WERI-Rb-1 (cell line): ENCODE data around the gene DIAPH3.

ENCODE experiments used
- DNase-seq: peaks from one replicate; pipeline ENCODE4 v3.0.0-alpha.2; 2020
- H3K27ac ChIP-seq: fragments of 250-450 bp; sonication (Bioruptor Pico); 2 replicates; pipeline ENCODE4 v1.5.1; 2020; ENCODE audit warnings: mild to moderate bottlenecking, moderate library complexity
- H3K27me3 ChIP-seq: fragments of 250-450 bp; sonication (Bioruptor Pico); 2 replicates; pipeline ENCODE4 v1.5.1; 2021; ENCODE audit warnings: mild to moderate bottlenecking, low read depth, moderate library complexity; ENCODE audit not compliant: insufficient read depth, severe bottlenecking
- H3K36me3 ChIP-seq: fragments of 250-450 bp; sonication (Bioruptor Pico); 2 replicates; pipeline ENCODE4 v1.5.1; 2020; ENCODE audit warnings: mild to moderate bottlenecking, moderate library complexity
- H3K4me3 ChIP-seq: 2 replicates; pipeline ENCODE4 v1.5.1; 2011; ENCODE audit warnings: low read depth, mild to moderate bottlenecking, control low read depth, low read length
- H3K9me3 ChIP-seq: fragments of 250-450 bp; sonication (Bioruptor Pico); 2 replicates; pipeline ENCODE4 v1.5.1; 2021; ENCODE audit warnings: mild to moderate bottlenecking, moderate library complexity; ENCODE audit not compliant: severe bottlenecking
- TF ChIP-seq, protein P1 (sequence below): IDR thresholded peaks from 2 replicates; pipeline ENCODE4 v1.5.1; 2011; ENCODE audit warnings: low read depth, mild to moderate bottlenecking, control low read depth, inconsistent platforms, low read length

Gene DIAPH3

GRCh38 chr13:59689057-59689456 is 474.7 kb downstream of the DIAPH3 start:
- TF ChIP-seq, protein P1, sequence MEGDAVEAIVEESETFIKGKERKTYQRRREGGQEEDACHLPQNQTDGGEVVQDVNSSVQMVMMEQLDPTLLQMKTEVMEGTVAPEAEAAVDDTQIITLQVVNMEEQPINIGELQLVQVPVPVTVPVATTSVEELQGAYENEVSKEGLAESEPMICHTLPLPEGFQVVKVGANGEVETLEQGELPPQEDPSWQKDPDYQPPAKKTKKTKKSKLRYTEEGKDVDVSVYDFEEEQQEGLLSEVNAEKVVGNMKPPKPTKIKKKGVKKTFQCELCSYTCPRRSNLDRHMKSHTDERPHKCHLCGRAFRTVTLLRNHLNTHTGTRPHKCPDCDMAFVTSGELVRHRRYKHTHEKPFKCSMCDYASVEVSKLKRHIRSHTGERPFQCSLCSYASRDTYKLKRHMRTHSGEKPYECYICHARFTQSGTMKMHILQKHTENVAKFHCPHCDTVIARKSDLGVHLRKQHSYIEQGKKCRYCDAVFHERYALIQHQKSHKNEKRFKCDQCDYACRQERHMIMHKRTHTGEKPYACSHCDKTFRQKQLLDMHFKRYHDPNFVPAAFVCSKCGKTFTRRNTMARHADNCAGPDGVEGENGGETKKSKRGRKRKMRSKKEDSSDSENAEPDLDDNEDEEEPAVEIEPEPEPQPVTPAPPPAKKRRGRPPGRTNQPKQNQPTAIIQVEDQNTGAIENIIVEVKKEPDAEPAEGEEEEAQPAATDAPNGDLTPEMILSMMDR = no peak
- Histone ChIP-seq H3K27ac (no peak overlapping the region), H3K36me3 (no peaks in the 10 kb centered on the region), H3K9me3 (no peaks in the 10 kb centered on the region), H3K4me3 (no peak overlapping the region), H3K27me3 (no peaks in the 10 kb centered on the region)
- DNase-seq = no peak

- Histone ChIP-seq H3K36me3 (no peaks in the 10 kb centered on the region), H3K27me3 (no peaks in the 10 kb centered on the region), H3K9me3 (no peaks in the 10 kb centered on the region), H3K4me3 (no peak overlapping the region), H3K27ac (no peak overlapping the region)
- TF ChIP-seq, protein P1 = no peak
- no peak for DNase-seq
Measured at GRCh38 chr13:59686798-59687394, 476.8 kb downstream of the DIAPH3 start.

GRCh38 chr13:59684105-59684504 is 479.6 kb downstream of the DIAPH3 start:
- no peaks in the 10 kb centered on the region for H3K27me3 ChIP-seq
- TF ChIP-seq, protein P1 = no peak
- no peak overlapping the region for H3K27ac ChIP-seq
- no peaks in the 10 kb centered on the region for H3K36me3 ChIP-seq
- DNase-seq = no peak
- no peaks in the 10 kb centered on the region for H3K9me3 ChIP-seq
- no peak overlapping the region for H3K4me3 ChIP-seq

- Histone ChIP-seq H3K36me3 (no peaks in the 10 kb centered on the region), H3K27me3 (no peaks in the 10 kb centered on the region), H3K27ac (no peak overlapping the region), H3K9me3 (no peaks in the 10 kb centered on the region), H3K4me3 (no peak overlapping the region)
- DNase-seq = no peak
- TF ChIP-seq, protein P1 = no peak
Measured at GRCh38 chr13:59681636-59682311, 482.0 kb downstream of the DIAPH3 start.

GRCh38 chr13:59680429-59681024 is 483.2 kb downstream of the DIAPH3 start:
- H3K9me3 ChIP-seq = no peaks in the 10 kb centered on the region
- DNase-seq = no peak
- TF ChIP-seq, protein P1 = no peak
- no peaks in the 10 kb centered on the region for H3K27me3 ChIP-seq
- H3K27ac ChIP-seq = no peak overlapping the region
- no peaks in the 10 kb centered on the region for H3K36me3 ChIP-seq
- H3K4me3 ChIP-seq = no peak overlapping the region
